ENCODE data around the gene ZNF469.
"Not testable (repeated sequence)": the region's sequence is repeated elsewhere in the genome, so short reads cannot be mapped to it uniquely, and the experiment has no call there.

ZNF469 gene

GRCh38 chr16:88410297-88410968, 27.7 kb downstream of the ZNF469 start:
- ATAC-seq, DNase-seq: not testable (repeated sequence)

- DNase-seq (no peak), ATAC-seq (no peak)
Observed at GRCh38 chr16:88411951-88412576, 29.3 kb downstream of the ZNF469 start.

- no peak for DNase-seq
- ATAC-seq: no peak
Observed at GRCh38 chr16:88412766-88413165, 30.0 kb downstream of the ZNF469 start.

GRCh38 chr16:88413231-88413630, 30.5 kb downstream of the ZNF469 start:
- ATAC-seq: no peak
- no peak for DNase-seq

- DNase-seq (no peak), ATAC-seq (no peak)
Observed at GRCh38 chr16:88413631-88414030, 30.9 kb downstream of the ZNF469 start.

GRCh38 chr16:88414521-88415380, 32.0 kb downstream of the ZNF469 start:
- DNase-seq (no peak), ATAC-seq (no peak)

- no peak for DNase-seq
- no peak for ATAC-seq
Observed at GRCh38 chr16:88415381-88415705, 32.6 kb downstream of the ZNF469 start.

- ATAC-seq: no peak
- DNase-seq: no peak
Observed at GRCh38 chr16:88415713-88416323, 33.1 kb downstream of the ZNF469 start.

GRCh38 chr16:88416686-88417085, 33.9 kb downstream of the ZNF469 start:
- ATAC-seq: no peak
- no peak for DNase-seq

- DNase-seq (no peak), ATAC-seq (no peak)
Observed at GRCh38 chr16:88417684-88418476, 35.1 kb downstream of the ZNF469 start.

- ATAC-seq (no peak), DNase-seq (no peak)
Observed at GRCh38 chr16:88418869-88419268, 36.1 kb downstream of the ZNF469 start.

GRCh38 chr16:88419790-88420189, 37.0 kb downstream of the ZNF469 start:
- DNase-seq: no peak
- ATAC-seq: no peak

- ATAC-seq (no peak), DNase-seq (no peak)
Observed at GRCh38 chr16:88420496-88420895, 37.7 kb downstream of the ZNF469 start.

GRCh38 chr16:88421301-88421700, 38.5 kb downstream of the ZNF469 start:
- DNase-seq (no peak), ATAC-seq (no peak)

GRCh38 chr16:88421871-88422433, 39.2 kb downstream of the ZNF469 start:
- DNase-seq (no peak), ATAC-seq (no peak)

- ATAC-seq (no peak), DNase-seq (no peak)
Observed at GRCh38 chr16:88422733-88423447, 40.1 kb downstream of the ZNF469 start.

GRCh38 chr16:88423448-88423850, 40.7 kb downstream of the ZNF469 start:
- DNase-seq: no peak
- no peak for ATAC-seq

GRCh38 chr16:88424587-88425235, 42.0 kb downstream of the ZNF469 start:
- no peak for DNase-seq
- no peak for ATAC-seq

GRCh38 chr16:88426018-88426417, 43.3 kb downstream of the ZNF469 start:
- no peak for ATAC-seq
- no peak for DNase-seq

GRCh38 chr16:88427376-88427775, 44.6 kb downstream of the ZNF469 start:
- ATAC-seq: no peak
- no peak for DNase-seq

Data from stimulated activated naive CD8-positive, alpha-beta T cell treated with anti-CD3 and anti-CD28 coated beads, Interleukin-15, Interleukin-2, amounts not matched to agents 100 U/mL and 50 U/mL, for 24 hours (primary cell).